ENCODE measurements around the gene SMIM44.

SMIM44 gene

GRCh38 chr19:3478409-3479176 lies 4.6 kb downstream of the SMIM44 start:
- DNase-seq (ENCODE audit: extremely low read depth in 1 of 2, low read depth in 1 of 2): no peak

- DNase-seq (ENCODE audit: extremely low read depth in 1 of 2, low read depth in 1 of 2): no peak
These were observed 5.3 kb downstream of the SMIM44 start for GRCh38 chr19:3477951-3478350.

GRCh38 chr19:3477506-3477905 lies 5.7 kb downstream of the SMIM44 start:
- no peak for DNase-seq (ENCODE audit: extremely low read depth in 1 of 2, low read depth in 1 of 2)

- DNase-seq (ENCODE audit: extremely low read depth in 1 of 2, low read depth in 1 of 2): no peak
These were observed 6.4 kb downstream of the SMIM44 start for GRCh38 chr19:3476830-3477229.

- DNase-seq (ENCODE audit: extremely low read depth in 1 of 2, low read depth in 1 of 2): no peak
These were observed 7.8 kb downstream of the SMIM44 start for GRCh38 chr19:3475449-3475848.

- no peak for DNase-seq (ENCODE audit: extremely low read depth in 1 of 2, low read depth in 1 of 2)
These were observed 8.6 kb downstream of the SMIM44 start for GRCh38 chr19:3474614-3475013.

- no peak for DNase-seq (ENCODE audit: extremely low read depth in 1 of 2, low read depth in 1 of 2)
These were observed 9.2 kb downstream of the SMIM44 start for GRCh38 chr19:3474010-3474409.

- DNase-seq (ENCODE audit: extremely low read depth in 1 of 2, low read depth in 1 of 2): no peak
These were observed 11.1 kb downstream of the SMIM44 start for GRCh38 chr19:3471954-3472655.

- DNase-seq (ENCODE audit: extremely low read depth in 1 of 2, low read depth in 1 of 2): no peak
These were observed 12.6 kb downstream of the SMIM44 start for GRCh38 chr19:3470500-3471128.

GRCh38 chr19:3469638-3470499 lies 13.4 kb downstream of the SMIM44 start:
- no peak for DNase-seq (ENCODE audit: extremely low read depth in 1 of 2, low read depth in 1 of 2)

- no peak for DNase-seq (ENCODE audit: extremely low read depth in 1 of 2, low read depth in 1 of 2)
These were observed 15.0 kb downstream of the SMIM44 start for GRCh38 chr19:3468211-3468610.

GRCh38 chr19:3467437-3468198 lies 15.6 kb downstream of the SMIM44 start:
- DNase-seq (ENCODE audit: extremely low read depth in 1 of 2, low read depth in 1 of 2): no peak

GRCh38 chr19:3466635-3467034 lies 16.6 kb downstream of the SMIM44 start:
- DNase-seq (ENCODE audit: extremely low read depth in 1 of 2, low read depth in 1 of 2): no peak

- DNase-seq (ENCODE audit: extremely low read depth in 1 of 2, low read depth in 1 of 2): no peak
These were observed 17.7 kb downstream of the SMIM44 start for GRCh38 chr19:3465552-3465951.

- DNase-seq (ENCODE audit: extremely low read depth in 1 of 2, low read depth in 1 of 2): no peak
These were observed 18.5 kb downstream of the SMIM44 start for GRCh38 chr19:3464587-3465235.

GRCh38 chr19:3463714-3464586 lies 19.3 kb downstream of the SMIM44 start:
- no peak for DNase-seq (ENCODE audit: extremely low read depth in 1 of 2, low read depth in 1 of 2)

- no peak for DNase-seq (ENCODE audit: extremely low read depth in 1 of 2, low read depth in 1 of 2)
These were observed 20.1 kb downstream of the SMIM44 start for GRCh38 chr19:3462991-3463713.

- DNase-seq (ENCODE audit: extremely low read depth in 1 of 2, low read depth in 1 of 2): no peak
These were observed 23.2 kb downstream of the SMIM44 start for GRCh38 chr19:3459965-3460582.

All from stimulated activated CD8-positive, alpha-beta memory T cell treated with anti-CD3 and anti-CD28 coated beads, Interleukin-7, amount 100 ng/mL, for 48 hours (primary cell).